H1 (cell line): ENCODE results near the gene LKAAEAR1. TPM values are rescaled to one million over a fixed set of nuclear protein-coding genes. Genes with fewer than 3 reads are reported as not detected.

Source experiments
- CHD7 ChIP-seq: fragments of 300-600 bp; sonication (generic); IDR thresholded peaks from 2 replicates; pipeline ENCODE4 v1.7.1; 2012; ENCODE audit warnings: low read length, moderate library complexity, mild to moderate bottlenecking, inconsistent platforms; ENCODE audit not compliant: insufficient replicate concordance
- KDM1A ChIP-seq: fragments of 200-600, 300-600 bp; sonication (generic); IDR thresholded peaks from 2 replicates; pipeline ENCODE4 v1.7.1; 2016; ENCODE audit warnings: mild to moderate bottlenecking, low read length, borderline replicate concordance
- MAX ChIP-seq: IDR thresholded peaks from 2 replicates; pipeline ENCODE4 v1.6.1; 2012; ENCODE audit warnings: inconsistent platforms
- NANOG ChIP-seq: IDR thresholded peaks from 2 replicates; pipeline ENCODE4 v1.6.1; 2011; ENCODE audit warnings: low read length, low read depth, mild to moderate bottlenecking, inconsistent platforms; ENCODE audit not compliant: insufficient read depth, poor library complexity, severe bottlenecking
- PHF8 ChIP-seq: fragments of 200-600 bp; sonication (generic); conservative IDR thresholded peaks from 2 replicates; pipeline ENCODE4 v1.7.1; 2012; ENCODE audit warnings: low read depth, mild to moderate bottlenecking, inconsistent platforms, low read length, moderate library complexity
- RAD21 ChIP-seq, 2 experiments: IDR thresholded peaks in 1 of 2; conservative IDR thresholded peaks in 1 of 2; 2 replicates each; pipeline ENCODE4 v1.6.1; 2011; ENCODE audit warnings: low read depth in 2 of 2, low read length in 2 of 2, improper control_type of control experiment in 1 of 2, inconsistent platforms in 1 of 2, mild to moderate bottlenecking in 1 of 2, moderate library complexity in 1 of 2
- TCF12 ChIP-seq: IDR thresholded peaks from 2 replicates; pipeline ENCODE4 v1.6.1; 2011; ENCODE audit warnings: low read depth, mild to moderate bottlenecking, low read length
- polyA plus RNA-seq, 7 experiments: library from polyadenylated mRNA; depleted of rRNA in 3 of 7; stranded (reverse) in 5 of 7; unstranded in 2 of 7; fragments of >200 nt in 5 of 7; fragments of 200-250 nt in 2 of 7; gene quantifications; 1 replicate in 5 of 7; 2 replicates in 1 of 7; 4 replicates in 1 of 7; pipeline versions ENCODE4 v1.2.1 to v1.2.3, GENCODE V29; 2011 to 2013; ENCODE audit warnings: missing spikeins in 2 of 7, mixed read lengths in 2 of 7
- total RNA-seq: library from RNA; stranded (reverse); fragmentation: NEBNext Ultra II Directional; extraction: Animal tissue kit (Norgen Biotek cat#: 25700); gene quantifications from 2 replicates; pipeline ENCODE4 v1.2.1, GENCODE V29; 2021

LKAAEAR1 gene
- total and polyA plus RNA-seq, 2 of the 8 experiments (the other 6 are each of a cell fraction or from before 2014, with no cell fraction given), result 0.41 to 0.53 TPM

GRCh38 chr20:64069209-64069613 lies 15.0 kb downstream of the LKAAEAR1 start (continued):
- TF ChIP-seq CHD7 (no peak), RAD21 (IDR thresholded peaks at IDR 0.05 in 1 of 2, conservative IDR thresholded peaks at IDR 0.05 in 1 of 2; ENCODE audit: low read depth in 2 of 2, low read length in 2 of 2) (no peak), MAX (no peak), PHF8 (no peak), KDM1A (no peak), NANOG (no peak), TCF12 (no peak)
